Activated CD8-positive, alpha-beta T cell treated with anti-CD3 and anti-CD28 coated beads for 36 hours (primary cell): ENCODE measurements around the gene NSMF. TPM values are rescaled to one million over a fixed set of nuclear protein-coding genes. Genes with fewer than 3 reads are reported as not detected.

Experiments used
- ATAC-seq: fragments of 200-7000 bp; cut with Tn5 transposase; one replicate; pipeline ENCODE4 v1.10.0; 2021; ENCODE audit warnings: mild to moderate bottlenecking, moderate library complexity
- CTCF ChIA-PET: fragments of 350-600 bp; sonication (Branson Sonifier 250); formaldehyde crosslinking; loops from one replicate; lab custom pipeline; 2021; ENCODE audit warnings: antibody characterized with exemption; lab: Charles Lee
- POLR2A ChIA-PET: fragments of 350-600 bp; sonication (Branson Sonifier 250); formaldehyde crosslinking; loops from one replicate; lab custom pipeline; 2021; ENCODE audit warnings: antibody characterized with exemption; lab: Charles Lee
- DNase-seq: peaks from one replicate; pipeline ENCODE4 v3.0.0-alpha.2; 2020
- H3K27ac Mint-ChIP-seq: one replicate; pipeline ENCODE4 v1.8.0; 2021; ENCODE audit warnings: mild to moderate bottlenecking, mixed read lengths
- H3K27me3 Mint-ChIP-seq: one replicate; pipeline ENCODE4 v1.8.0; 2021; ENCODE audit warnings: mixed read lengths
- H3K36me3 Mint-ChIP-seq: one replicate; pipeline ENCODE4 v1.8.0; 2021; ENCODE audit warnings: low read depth, mixed read lengths
- H3K4me1 Mint-ChIP-seq: one replicate; pipeline ENCODE4 v1.8.0; 2021; ENCODE audit warnings: low read depth, mixed read lengths
- H3K4me3 Mint-ChIP-seq: one replicate; pipeline ENCODE4 v1.8.0; 2021; ENCODE audit warnings: mild to moderate bottlenecking, moderate library complexity, mixed read lengths
- H3K9me3 Mint-ChIP-seq: one replicate; pipeline ENCODE4 v1.8.0; 2021; ENCODE audit warnings: mixed read lengths
- intact Hi-C: fragments of 100-400 bp; cut with micrococcal nuclease; formaldehyde crosslinking; loops from one replicate; pipeline ENCODE4 v1.10.0; 2022
- total RNA-seq, 2 experiments: library from RNA; stranded (reverse); gene quantifications; one replicate each; pipeline ENCODE4 v1.2.3, GENCODE V29; 2021
- TF ChIP-seq, protein P1 (sequence below): fragments of 200-600 bp; IDR thresholded peaks from one replicate; pipeline ENCODE4 v1.8.0; 2022; ENCODE audit warnings: antibody characterized with exemption, mild to moderate bottlenecking

Gene NSMF
- total RNA-seq, 2 experiments from 2014 or later = 112 to 116 TPM

GRCh38 chr9:137499416-137499815, 40.3 kb upstream of the NSMF start:
- H3K27ac Mint-ChIP-seq = no peak overlapping the region

GRCh38 chr9:137498720-137499150, 39.6 kb upstream of the NSMF start:
- Mint-ChIP-seq H3K9me3 (peaks cover 6% of the 10 kb centered on the region), H3K27me3 (no peaks in the 10 kb centered on the region), H3K27ac (no peak overlapping the region), H3K4me1 (peaks cover 8% of the 10 kb centered on the region), H3K4me3 (no peak overlapping the region), H3K36me3 (peaks cover 6% of the 10 kb centered on the region)
- intact Hi-C loops = no loop called here
- no peak for ATAC-seq
- CTCF ChIA-PET = no interaction called here
- POLR2A ChIA-PET = no interaction called here
- no peak for DNase-seq
- TF ChIP-seq, protein P1, sequence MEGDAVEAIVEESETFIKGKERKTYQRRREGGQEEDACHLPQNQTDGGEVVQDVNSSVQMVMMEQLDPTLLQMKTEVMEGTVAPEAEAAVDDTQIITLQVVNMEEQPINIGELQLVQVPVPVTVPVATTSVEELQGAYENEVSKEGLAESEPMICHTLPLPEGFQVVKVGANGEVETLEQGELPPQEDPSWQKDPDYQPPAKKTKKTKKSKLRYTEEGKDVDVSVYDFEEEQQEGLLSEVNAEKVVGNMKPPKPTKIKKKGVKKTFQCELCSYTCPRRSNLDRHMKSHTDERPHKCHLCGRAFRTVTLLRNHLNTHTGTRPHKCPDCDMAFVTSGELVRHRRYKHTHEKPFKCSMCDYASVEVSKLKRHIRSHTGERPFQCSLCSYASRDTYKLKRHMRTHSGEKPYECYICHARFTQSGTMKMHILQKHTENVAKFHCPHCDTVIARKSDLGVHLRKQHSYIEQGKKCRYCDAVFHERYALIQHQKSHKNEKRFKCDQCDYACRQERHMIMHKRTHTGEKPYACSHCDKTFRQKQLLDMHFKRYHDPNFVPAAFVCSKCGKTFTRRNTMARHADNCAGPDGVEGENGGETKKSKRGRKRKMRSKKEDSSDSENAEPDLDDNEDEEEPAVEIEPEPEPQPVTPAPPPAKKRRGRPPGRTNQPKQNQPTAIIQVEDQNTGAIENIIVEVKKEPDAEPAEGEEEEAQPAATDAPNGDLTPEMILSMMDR = no peak

More at GRCh38 chr9:137499416-137499815, 40.3 kb upstream of the NSMF start:
- Mint-ChIP-seq H3K27me3 (no peaks in the 10 kb centered on the region), H3K9me3 (peaks cover 6% of the 10 kb centered on the region), H3K4me3 (no peak overlapping the region), H3K4me1 (peaks cover 8% of the 10 kb centered on the region), H3K36me3 (peaks cover 6% of the 10 kb centered on the region)
- intact Hi-C loops = no loop called here
- POLR2A ChIA-PET = interaction anchor here (0.6 kb wide), 1 partner anchor 311 kb away, joined by 3 read pairs; the partner anchor contains the start of genes ANAPC2 and SSNA1
- CTCF ChIA-PET = no interaction called here
- TF ChIP-seq, protein P1 = no peak
- ATAC-seq (no peak), DNase-seq (no peak)

DNA sequence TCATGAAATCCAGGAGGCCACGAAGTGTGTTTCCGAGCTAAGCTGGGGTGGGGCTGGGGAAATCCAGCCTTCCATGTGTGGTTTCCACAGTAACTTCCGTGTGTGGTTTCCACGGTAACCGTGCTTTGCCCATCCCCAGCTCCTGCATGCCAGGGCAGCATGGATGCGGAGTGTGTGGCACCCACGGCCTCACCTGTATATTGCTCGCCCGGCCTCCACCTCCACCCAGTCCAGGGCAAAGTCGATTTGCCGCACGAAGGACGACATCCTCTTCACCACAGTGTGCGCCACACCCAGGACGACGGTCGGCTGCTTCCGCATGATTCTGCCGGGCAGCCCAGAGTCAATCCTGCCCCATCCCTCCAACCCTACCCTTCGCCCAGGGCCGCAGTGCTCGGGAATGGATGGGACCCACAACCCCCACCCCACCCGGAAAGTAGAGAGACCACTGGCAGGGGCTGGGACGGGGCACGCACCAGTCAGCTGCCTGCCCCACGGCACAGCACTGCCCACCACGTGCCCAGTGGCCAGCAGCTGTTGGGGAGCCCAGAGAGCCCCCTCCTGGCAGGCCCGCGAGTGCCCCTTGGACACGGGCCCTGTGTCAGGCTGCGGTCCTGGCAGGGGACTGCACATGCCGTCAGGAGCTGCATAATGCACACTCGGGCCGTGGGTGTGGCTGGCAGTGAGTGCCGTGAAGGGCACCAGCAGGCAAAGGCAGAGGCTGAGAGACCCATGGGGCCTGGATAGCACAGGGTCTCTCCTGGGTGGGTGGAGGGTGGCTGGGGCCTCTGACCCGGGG, 39.0 kb upstream of the NSMF start:
- DNase-seq (no peak), ATAC-seq (no peak)
- Mint-ChIP-seq H3K27ac (no peak overlapping the region), H3K4me3 (no peak overlapping the region), H3K36me3 (peaks cover 6% of the 10 kb centered on the region), H3K27me3 (no peaks in the 10 kb centered on the region), H3K4me1 (peaks cover 8% of the 10 kb centered on the region), H3K9me3 (peaks cover 6% of the 10 kb centered on the region)
- ChIA-PET POLR2A (no interaction called here), CTCF (no interaction called here)
- intact Hi-C loops = no loop called here
- TF ChIP-seq, protein P1 = no peak

- TF ChIP-seq, protein P1 = no peak
- no peak overlapping the region for H3K27ac Mint-ChIP-seq
- no peak for ATAC-seq
- H3K4me1 Mint-ChIP-seq = peaks cover 4% of the 10 kb centered on the region
- ChIA-PET POLR2A (interaction anchor here (1.5 kb wide), 1 partner anchor 22 kb away, joined by 3 read pairs; no protein-coding TSS in a partner anchor), CTCF (no interaction called here)
- intact Hi-C loops = no loop called here
- DNase-seq = no peak
- no peak overlapping the region for H3K4me3 Mint-ChIP-seq
- no peaks in the 10 kb centered on the region for H3K36me3 Mint-ChIP-seq
- H3K9me3 Mint-ChIP-seq = peaks cover 2% of the 10 kb centered on the region
- H3K27me3 Mint-ChIP-seq = no peaks in the 10 kb centered on the region
Measured at GRCh38 chr9:137496601-137497375, 37.7 kb upstream of the NSMF start.
